HG02870 (cell line): ENCODE results near the gene AHCYL2.
"Not testable (repeated sequence)": the region's sequence is repeated elsewhere in the genome, so short reads cannot be mapped to it uniquely, and the experiment has no call there.

Experiments
- ATAC-seq: cut with Tn5 transposase; IDR thresholded peaks from one replicate; pipeline ENCODE4 v1.9.1; 2021; ENCODE audit warnings: mild to moderate bottlenecking, moderate library complexity; ENCODE audit not compliant: unreplicated experiment

Gene AHCYL2

GRCh38 chr7:129240119-129240820 is 15.4 kb downstream of the AHCYL2 start:
- ATAC-seq = no peak

DNA sequence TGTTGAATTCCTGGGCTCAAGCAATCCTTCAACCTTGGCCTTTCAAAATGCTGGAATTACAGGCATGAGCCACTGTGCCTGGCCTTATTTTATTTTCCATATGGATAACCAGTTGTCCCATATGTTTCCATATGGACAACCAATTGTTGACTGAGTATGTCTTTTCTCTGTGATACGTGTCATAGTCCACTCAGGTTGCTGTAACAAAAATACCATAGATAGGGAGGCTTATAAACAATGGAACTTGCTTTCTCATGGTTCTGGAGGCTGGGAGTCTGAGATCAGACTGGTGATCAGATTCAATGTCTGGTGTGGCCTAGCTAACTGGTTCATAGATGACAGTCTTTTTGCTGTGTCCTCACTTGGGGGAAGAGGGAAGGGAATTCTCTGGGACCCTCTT is 19.4 kb downstream of the AHCYL2 start:
- ATAC-seq = no peak

DNA sequence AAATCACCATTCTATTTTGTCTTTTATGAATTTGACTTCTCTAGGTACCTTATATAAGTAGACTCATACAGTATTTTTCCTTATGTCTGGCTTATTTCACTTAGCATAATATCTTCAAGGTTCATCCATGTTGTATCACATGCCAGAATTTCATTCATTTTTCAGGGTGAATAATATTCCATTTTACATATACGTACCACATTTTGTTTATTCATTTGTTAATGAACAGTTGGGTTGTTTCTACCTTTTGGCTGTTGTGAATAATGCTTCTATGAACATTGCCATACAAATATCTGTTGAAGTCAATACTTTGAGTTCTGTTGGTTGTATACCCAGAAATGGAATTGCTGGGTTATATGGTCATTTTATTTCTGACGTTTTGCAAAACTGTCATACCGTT is 20.7 kb downstream of the AHCYL2 start:
- ATAC-seq = no peak

DNA sequence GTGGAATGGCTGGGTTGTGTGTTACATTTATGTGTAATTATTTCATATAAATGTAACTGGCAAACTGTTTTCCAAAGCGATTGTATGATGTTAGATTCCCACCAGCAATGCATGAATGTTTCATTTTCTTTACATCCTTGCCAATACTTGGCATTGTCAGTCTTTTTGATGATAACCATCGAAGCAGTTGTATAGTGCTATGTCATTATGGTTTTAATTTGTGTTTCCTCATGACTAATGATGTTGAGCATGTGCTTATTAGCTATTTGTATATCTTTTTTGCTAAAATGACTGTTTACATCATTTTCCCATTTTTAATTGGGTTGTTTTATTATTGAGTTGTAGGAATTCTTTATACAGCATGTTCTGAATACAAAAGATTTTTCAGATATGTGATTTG is 22.3 kb downstream of the AHCYL2 start:
- ATAC-seq = no peak

DNA sequence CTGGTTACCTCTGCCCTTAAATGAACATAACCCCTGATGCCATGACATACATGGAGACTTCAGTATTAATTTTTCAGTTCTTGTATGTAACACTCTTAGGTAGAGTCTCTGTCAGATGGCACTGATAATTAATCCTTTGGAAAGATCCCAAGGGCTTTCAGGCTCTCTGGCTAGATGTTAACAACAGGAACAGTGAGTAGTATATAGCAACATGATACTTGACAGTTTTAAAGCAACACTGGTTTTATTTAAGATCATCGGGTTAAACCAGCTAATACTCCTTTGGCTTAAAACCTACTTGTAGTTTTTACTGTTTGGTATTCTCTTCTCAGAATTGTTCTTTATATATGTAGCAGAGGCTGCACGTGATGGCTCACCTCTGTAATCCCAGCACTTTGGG is 27.3 kb downstream of the AHCYL2 start:
- no peak for ATAC-seq

DNA sequence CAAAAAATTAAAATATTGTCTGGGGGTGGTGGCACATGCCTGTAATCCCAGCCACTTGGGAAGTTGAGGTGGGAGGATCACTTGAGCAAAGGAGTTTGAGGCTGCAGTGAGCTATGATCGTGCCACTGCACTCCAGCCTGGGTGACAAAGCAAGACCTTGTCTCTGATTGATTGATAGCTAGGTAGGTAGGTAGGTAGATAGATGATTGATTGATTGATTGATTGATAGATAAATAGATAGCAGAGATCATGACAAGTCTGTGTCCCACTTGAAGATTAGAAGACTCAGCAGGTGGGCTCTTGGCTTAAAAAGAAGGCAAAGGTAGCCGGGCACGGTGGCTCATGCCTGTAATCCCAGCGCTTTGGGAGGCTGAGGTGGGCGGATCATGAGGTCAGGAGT is 27.8 kb downstream of the AHCYL2 start:
- ATAC-seq = not testable (repeated sequence)

DNA sequence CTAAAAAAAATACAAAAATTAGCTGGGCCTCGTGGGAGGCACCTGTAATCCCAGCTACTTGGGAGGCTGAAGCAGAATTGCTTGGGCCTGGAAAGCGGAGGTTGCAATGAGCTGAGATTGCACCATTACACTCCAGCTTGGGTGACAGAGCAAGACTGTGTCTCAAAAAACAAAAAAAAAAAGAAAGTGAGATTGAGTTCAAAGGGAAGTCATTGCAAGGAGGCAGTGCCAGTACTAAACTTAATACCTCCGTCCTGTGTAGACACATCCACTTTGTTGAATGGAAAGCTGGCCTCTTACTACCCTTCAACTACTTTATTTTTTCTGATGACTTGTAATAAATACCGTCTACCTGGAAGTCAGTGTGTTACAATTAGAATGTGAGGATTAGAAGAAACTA is 31.0 kb downstream of the AHCYL2 start:
- ATAC-seq = no peak

DNA sequence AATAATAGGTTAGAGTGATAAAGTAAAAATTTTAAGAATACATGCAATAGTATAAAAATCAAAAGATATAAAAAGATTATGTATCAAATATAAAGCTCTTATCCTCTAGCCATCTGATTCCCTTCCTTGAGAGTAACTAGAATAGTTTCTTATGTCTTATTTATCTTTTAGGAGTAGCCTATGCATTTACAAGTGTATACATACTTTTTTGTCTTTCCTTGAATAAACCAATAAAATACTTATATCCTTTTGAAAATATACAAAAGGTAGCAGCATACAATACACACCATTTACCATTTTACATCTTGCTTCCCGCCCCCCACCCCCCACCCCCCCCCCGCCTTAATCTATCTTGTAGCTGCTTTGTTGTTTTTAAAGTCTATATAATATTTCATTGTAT is 31.4 kb downstream of the AHCYL2 start:
- no peak for ATAC-seq

DNA sequence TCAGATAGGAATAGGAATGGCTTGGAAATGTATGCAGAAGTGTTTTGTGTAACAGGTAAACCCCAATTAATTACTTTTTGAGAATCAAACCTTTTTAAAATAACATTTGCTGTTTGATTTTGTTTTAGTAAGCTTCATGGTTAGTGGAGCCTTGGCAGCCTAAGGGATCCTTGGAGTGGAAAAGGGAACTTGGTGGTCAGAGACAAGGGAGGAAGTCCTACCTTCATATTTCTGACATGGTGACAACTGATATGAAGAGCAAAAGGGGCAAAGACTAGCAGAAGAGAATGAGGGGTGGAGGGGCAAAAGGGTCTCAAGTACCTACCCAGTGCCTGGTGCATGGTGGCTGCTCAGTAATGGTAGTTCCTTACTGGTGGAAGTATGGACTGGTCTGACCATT is 32.3 kb downstream of the AHCYL2 start:
- ATAC-seq = no peak

GRCh38 chr7:129258649-129259389 is 34.0 kb downstream of the AHCYL2 start:
- no peak for ATAC-seq

DNA sequence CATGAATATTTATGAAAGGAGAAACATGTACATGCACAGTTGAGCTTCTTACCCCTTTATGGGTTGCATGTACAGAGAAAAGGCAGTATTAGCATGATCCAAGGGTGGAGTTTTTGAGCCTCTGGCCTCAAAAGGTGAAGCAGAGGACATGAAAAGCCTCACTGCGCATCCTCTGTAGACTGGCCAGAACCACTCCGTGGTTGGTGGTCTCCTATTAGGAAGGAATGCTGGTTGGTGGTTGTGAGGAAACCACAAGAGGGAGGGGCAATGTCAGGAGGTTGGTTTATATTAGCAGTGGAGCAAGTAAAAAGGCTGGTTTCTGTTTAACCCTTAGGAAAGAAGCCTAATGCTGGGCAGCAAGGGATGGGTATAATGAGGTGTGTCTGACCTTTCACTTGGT is 37.5 kb downstream of the AHCYL2 start:
- ATAC-seq = no peak

DNA sequence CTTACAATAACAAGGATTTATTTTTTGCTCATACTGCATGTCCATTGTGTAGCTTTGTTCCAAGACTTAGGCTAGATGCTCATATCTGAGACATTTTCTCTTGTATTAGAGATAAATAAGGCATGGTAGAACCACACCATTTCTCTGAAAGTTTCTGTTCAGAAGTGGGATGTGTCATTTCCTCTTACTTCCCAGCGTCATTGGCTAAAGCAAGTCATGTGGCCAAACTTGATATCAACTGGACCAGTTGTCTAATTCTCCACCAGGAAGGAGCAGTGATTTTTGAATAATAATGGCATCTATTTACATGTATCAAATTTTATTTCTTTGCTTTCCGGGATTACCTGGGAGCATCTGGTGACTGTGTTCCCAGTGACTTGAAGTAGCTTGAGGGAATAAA is 38.3 kb downstream of the AHCYL2 start:
- ATAC-seq = no peak

- no peak for ATAC-seq
Measured at GRCh38 chr7:129264534-129264933, 39.7 kb downstream of the AHCYL2 start.

- ATAC-seq = no peak
Measured at GRCh38 chr7:129265328-129265727, 40.5 kb downstream of the AHCYL2 start.

GRCh38 chr7:129266181-129266580 is 41.4 kb downstream of the AHCYL2 start:
- ATAC-seq = no peak

- no peak for ATAC-seq
Measured at GRCh38 chr7:129270077-129270476, 45.2 kb downstream of the AHCYL2 start.

DNA sequence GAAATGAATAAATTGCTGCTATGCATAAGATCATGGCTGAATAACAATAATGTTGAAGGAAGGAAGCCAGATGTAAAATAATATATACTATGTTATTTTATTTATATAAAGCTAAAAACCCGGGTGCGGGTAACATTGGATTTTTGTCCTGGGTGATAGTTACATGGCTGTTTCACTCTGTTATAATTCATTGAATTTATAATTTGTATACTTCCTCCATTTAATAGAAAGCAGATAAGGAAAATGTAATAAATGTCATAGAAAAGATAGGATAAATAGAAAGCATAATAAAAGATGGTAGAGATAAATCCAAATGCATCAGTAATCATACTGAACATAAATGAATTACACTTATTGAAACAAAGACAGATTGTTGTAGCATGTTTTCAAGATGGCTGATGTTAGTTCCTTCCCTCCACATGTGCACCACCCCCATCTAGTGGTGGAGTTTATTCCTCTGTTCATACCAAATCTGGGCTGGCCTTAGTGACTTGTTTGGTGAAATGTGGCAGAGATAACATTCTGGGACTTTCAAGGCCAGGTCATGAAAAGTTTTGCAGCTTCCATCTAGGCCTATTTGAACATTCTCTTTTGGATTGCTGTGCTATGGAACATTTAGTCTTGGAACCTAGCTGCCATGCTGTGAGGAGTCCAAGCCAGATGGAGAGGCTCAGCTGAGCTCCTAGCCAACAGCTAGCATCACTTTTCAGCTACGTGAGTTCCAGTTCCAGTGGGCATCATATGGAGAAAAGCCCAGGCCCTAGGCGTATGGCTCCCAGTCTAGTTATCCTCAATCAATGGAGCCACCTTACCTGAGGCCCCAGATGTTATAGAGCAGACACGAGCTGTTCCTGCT is 46.9 kb downstream of the AHCYL2 start:
- no peak for ATAC-seq

DNA sequence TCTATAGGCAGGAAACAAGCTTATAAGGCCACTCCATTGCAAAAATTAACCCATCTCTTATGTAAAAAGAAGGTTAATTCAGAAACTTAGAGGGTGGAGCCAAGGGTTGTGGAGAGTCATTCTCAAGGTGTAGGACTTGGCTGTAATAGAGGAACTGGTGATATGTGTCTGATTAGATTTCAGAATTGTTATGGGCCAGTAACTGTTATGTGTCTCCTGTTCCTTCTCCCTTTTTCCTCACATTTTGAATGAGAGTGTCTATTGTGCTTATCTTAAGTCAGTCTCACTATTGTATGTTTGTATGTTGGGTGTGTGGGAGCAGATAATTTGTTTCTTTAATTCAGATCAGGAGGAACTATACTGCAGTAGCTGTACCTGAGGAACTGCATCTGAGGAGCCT is 49.1 kb downstream of the AHCYL2 start:
- ATAC-seq = no peak

GRCh38 chr7:129277629-129278028 is 52.8 kb downstream of the AHCYL2 start:
- no peak for ATAC-seq

GRCh38 chr7:129278688-129279087 is 53.9 kb downstream of the AHCYL2 start:
- ATAC-seq = no peak

DNA sequence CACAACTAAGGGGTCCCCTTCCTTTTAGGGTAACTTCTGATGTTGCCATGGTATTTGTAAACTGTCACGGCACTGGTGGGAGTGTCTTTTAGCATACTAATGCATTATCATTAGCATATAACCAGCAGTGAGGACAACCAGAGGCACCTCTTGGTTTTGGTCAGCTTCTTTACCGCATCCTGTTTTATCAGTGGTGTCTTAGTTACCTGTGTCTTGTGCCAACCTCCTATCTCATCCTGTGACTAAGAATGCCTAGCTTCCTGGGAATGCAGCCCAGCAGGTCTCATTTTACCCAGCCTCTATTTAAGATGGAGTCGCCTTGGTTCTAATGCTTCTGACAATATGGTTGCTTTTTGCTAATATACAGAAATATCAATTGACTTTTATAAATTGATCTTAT is 54.9 kb downstream of the AHCYL2 start:
- no peak for ATAC-seq

- ATAC-seq = no peak
Measured at GRCh38 chr7:129281163-129281562, 56.3 kb downstream of the AHCYL2 start.
